Right lobe of liver (tissue), 6 donors: ENCODE measurements around the gene SCYGR6. TPM values are rescaled to one million over a fixed set of nuclear protein-coding genes. Genes with fewer than 3 reads are reported as not detected.

Experiments used
- ATAC-seq, 4 donors: fragments of 200-7000 bp; cut with Tn5 transposase; one replicate each; pipeline ENCODE4 v1.9.1; 2020; ENCODE audit warnings: mild to moderate bottlenecking in 4 of 4, moderate library complexity in 4 of 4
- DNase-seq, 3 donors: peaks; one replicate each; pipeline ENCODE4 v3.0.0-alpha.2; 2020
- H3K27ac ChIP-seq, 3 donors: fragments of 200-600 bp; one replicate each; pipeline ENCODE4 v1.8.0; 2022
- H3K27me3 ChIP-seq, 2 donors: fragments of 200-600 bp; one replicate each; pipeline ENCODE4 v1.8.0; 2022
- H3K36me3 ChIP-seq, 4 donors: fragments of 200-600 bp; sonication (generic) in 1 of 4; one replicate each; pipeline versions ENCODE4 v1.5.1 to v1.8.0; 2017 to 2022; ENCODE audit warnings: control low read depth in 1 of 4
- H3K4me1 ChIP-seq, 4 donors: fragments of 200-600 bp; sonication (generic) in 1 of 4; one replicate each; pipeline versions ENCODE4 v1.5.1 to v1.8.0; 2017 to 2022; ENCODE audit warnings: control low read depth in 1 of 4
- H3K4me3 ChIP-seq, 3 donors: fragments of 200-600 bp; one replicate each; pipeline ENCODE4 v1.8.0; 2022
- H3K9me3 ChIP-seq, 4 donors: fragments of 200-600 bp; sonication (generic) in 1 of 4; one replicate each; pipeline versions ENCODE4 v1.5.1 to v1.8.0; 2017 to 2022; ENCODE audit warnings: control low read depth in 1 of 4
- POLR2A ChIP-seq: fragments of 450-650 bp; IDR thresholded peaks from one replicate; pipeline ENCODE4 v1.6.1; 2017; ENCODE audit warnings: antibody characterized with exemption, mild to moderate bottlenecking
- WGBS: methylation state at CpG from one replicate; pipeline ENCODE4 v1.1.6; 2018; ENCODE audit warnings: low coverage, low lambda C conversion rate; ENCODE audit not compliant: insufficient coverage; ENCODE audit errors: missing lambda C conversion rate; 5-methylcytosine and 5-hydroxymethylcytosine counted together
- intact Hi-C, 2 donors: fragments of 100-400 bp; cut with DNase I; formaldehyde crosslinking; loops; one replicate each; pipeline versions ENCODE4 v1.11.2 to v1.14.1; 2022
- total RNA-seq, 6 experiments: library from RNA; depleted of rRNA in 2 of 6; stranded (reverse); fragments of >200 nt in 2 of 6; fragmentation: NEBNext Ultra II Directional in 3 of 6; extraction: Animal tissue kit (Norgen Biotek cat#: 25700) in 3 of 6; gene quantifications; one replicate each; pipeline versions ENCODE4 v1.1.0 to v1.2.4, GENCODE V29; 2016 to 2023
- TF ChIP-seq, protein P1 (sequence below), 4 donors: fragments of 200-600 bp in 3 of 4; fragments of 450-650 bp in 1 of 4; IDR thresholded peaks; one replicate each; pipeline versions ENCODE4 v1.5.1 to v1.8.0; 2016 to 2022; ENCODE audit warnings: antibody characterized with exemption in 4 of 4, mild to moderate bottlenecking in 2 of 4
- donor health status: DM: no; HTN: yes; CAD: no.
- donor health status: DM: no; HTN: no; CAD: no.
- donor health status: DM: no; HTN: no; CAD: no.
- donor health status: DM: no; HTN: yes; CAD: no.
- donor health status: DM: no; HTN: yes; CAD: no.

SCYGR6 gene
- total RNA-seq, 6 experiments from 2014 or later = not detected

DNA sequence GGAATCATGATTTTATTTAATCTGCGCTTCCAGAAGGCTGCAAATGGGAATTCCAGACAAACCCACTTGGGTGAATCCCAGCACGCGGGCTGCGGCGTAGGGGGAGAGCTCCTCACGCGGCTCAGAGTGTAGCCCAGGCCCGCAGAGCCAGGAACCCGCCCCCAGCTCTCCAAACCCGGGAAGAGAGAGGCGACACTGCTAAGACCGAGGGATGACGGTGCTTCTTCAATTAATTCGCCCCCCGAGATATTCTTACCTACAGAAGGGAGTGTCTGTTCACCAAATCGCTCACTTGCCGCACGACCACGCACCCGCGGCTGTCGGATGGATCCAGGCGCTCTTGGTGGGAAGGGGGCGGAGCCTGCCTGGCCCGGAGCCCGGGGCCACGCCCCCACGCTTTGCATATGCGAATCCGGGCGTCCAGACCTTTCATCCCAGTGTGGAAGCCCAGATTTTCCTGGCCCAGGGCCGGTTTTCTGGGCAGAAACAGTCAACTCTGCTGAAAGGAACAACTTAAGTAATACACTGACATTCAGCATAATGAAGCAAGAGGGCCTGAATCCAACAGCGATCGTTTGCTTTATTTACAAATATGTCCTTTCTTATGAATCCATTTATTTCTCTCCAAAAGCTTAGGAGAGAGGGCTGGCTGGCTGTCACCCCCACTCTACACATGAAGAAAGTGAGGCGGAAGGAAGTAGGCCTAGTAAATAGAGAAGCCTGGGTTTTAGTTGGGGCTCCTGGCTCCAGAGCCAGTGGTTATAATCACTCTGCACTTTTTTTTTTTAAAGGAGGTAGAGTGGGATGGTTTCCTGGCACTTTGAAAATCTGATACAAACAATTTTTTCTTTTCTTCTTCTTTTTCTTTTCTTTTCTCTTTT, 6.6 kb downstream of the SCYGR6 start, which contains the start of gene SLC19A3:
SLC19A3 (minus strand) TSS at position 342 of the 881 bp plus-strand sequence. CDS start 15,710 bp downstream, outside the sequence.
- Histone ChIP-seq H3K27ac (peak within 1 kb of the TSS; percentile 53 to 87 (median 77)), H3K36me3 (no peaks in the 10 kb centered on the region), H3K4me1 (peaks cover 0 to 10% (median 4%) of the 10 kb centered on the region in 4 donors), H3K27me3 (no peaks in the 10 kb centered on the region), H3K4me3 (peak within 1 kb of the TSS; percentile 41 to 69 (median 66)), H3K9me3 (no peaks in the 10 kb centered on the region)
- 2% methylated on average over 29 of the region's 35 CpGs for WGBS
- intact Hi-C loops = no loop called here
- peak; percentile 93 to 98 (median 96) for DNase-seq
- ATAC-seq = peak; percentile 96 to 99 (median 97)
- TF ChIP-seq, protein P1, sequence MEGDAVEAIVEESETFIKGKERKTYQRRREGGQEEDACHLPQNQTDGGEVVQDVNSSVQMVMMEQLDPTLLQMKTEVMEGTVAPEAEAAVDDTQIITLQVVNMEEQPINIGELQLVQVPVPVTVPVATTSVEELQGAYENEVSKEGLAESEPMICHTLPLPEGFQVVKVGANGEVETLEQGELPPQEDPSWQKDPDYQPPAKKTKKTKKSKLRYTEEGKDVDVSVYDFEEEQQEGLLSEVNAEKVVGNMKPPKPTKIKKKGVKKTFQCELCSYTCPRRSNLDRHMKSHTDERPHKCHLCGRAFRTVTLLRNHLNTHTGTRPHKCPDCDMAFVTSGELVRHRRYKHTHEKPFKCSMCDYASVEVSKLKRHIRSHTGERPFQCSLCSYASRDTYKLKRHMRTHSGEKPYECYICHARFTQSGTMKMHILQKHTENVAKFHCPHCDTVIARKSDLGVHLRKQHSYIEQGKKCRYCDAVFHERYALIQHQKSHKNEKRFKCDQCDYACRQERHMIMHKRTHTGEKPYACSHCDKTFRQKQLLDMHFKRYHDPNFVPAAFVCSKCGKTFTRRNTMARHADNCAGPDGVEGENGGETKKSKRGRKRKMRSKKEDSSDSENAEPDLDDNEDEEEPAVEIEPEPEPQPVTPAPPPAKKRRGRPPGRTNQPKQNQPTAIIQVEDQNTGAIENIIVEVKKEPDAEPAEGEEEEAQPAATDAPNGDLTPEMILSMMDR (IDR thresholded peaks at IDR 0.05) = no peak
- TF ChIP-seq POLR2A = peak; percentile 84

DNA sequence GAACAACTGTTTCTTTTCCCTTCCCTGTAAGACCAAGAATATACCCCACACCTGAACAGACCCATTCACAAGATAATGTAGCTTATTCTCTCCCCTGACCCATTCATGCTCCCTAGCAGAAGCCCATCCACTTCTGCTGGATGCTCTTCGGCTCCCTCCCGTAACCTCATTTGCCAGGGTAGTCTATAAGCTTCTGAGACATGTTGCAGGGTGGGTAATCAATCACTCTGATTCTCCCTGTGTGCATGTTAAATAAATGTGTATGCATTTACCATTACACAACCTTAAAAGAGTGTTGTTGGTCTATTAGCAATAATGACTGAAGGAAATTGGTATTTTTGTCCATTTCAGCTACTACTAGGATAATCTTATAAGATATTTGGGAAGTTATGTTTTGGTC, 8.1 kb downstream of the SCYGR6 start:
- DNase-seq (no peak), ATAC-seq (no peak)
- H3K4me1 ChIP-seq = peaks cover 0 to 10% (median 4%) of the 10 kb centered on the region in 4 donors
- H3K36me3 ChIP-seq = no peaks in the 10 kb centered on the region
- intact Hi-C loops = no loop called here
- H3K27me3 ChIP-seq = no peaks in the 10 kb centered on the region
- H3K27ac ChIP-seq = peak overlapping the region; percentile 53 to 87 (median 77)
- 77% methylated on average over 2 of the region's 2 CpGs for WGBS
- no peaks in the 10 kb centered on the region for H3K9me3 ChIP-seq
- TF ChIP-seq, protein P1 (IDR thresholded peaks at IDR 0.05) = no peak
- TF ChIP-seq POLR2A = no peak
- peak overlapping the region; percentile 41 to 69 (median 66) for H3K4me3 ChIP-seq

GRCh38 chr2:227713291-227713690, 11.3 kb downstream of the SCYGR6 start:
- Histone ChIP-seq H3K9me3 (no peaks in the 10 kb centered on the region), H3K4me1 (peaks cover 0 to 7% (median 1%) of the 10 kb centered on the region in 4 donors), H3K4me3 (no peak overlapping the region), H3K36me3 (no peaks in the 10 kb centered on the region), H3K27ac (no peak overlapping the region), H3K27me3 (no peaks in the 10 kb centered on the region)
- intact Hi-C loops = no loop called here
- 100% methylated on average over 1 of the region's 1 CpG for WGBS
- TF ChIP-seq, protein P1 (IDR thresholded peaks at IDR 0.05) = no peak
- no peak for TF ChIP-seq POLR2A
- ATAC-seq = no peak
- no peak for DNase-seq

GRCh38 chr2:227710986-227711385, 13.6 kb downstream of the SCYGR6 start:
- ATAC-seq = no peak
- TF ChIP-seq POLR2A = no peak
- TF ChIP-seq, protein P1 (IDR thresholded peaks at IDR 0.05) = no peak
- intact Hi-C loops = no loop called here

More at GRCh38 chr2:227710986-227711385, 13.6 kb downstream of the SCYGR6 start:
- H3K9me3 ChIP-seq = no peaks in the 10 kb centered on the region
- WGBS = 71% methylated on average over 4 of the region's 7 CpGs
- no peaks in the 10 kb centered on the region for H3K36me3 ChIP-seq
- peaks cover 0 to 22% (median 3%) of the 10 kb centered on the region in 4 donors for H3K4me1 ChIP-seq
- no peak overlapping the region for H3K4me3 ChIP-seq
- DNase-seq = no peak
- H3K27ac ChIP-seq = no peak overlapping the region
- H3K27me3 ChIP-seq = no peaks in the 10 kb centered on the region
